ENCODE measurements around the gene PIWIL1.

GRCh38 chr12:130401703-130402102 lies 64.0 kb downstream of the PIWIL1 start:
- TF ChIP-seq POLR2A (IDR thresholded peaks at IDR 0.05; ENCODE audit: low read depth, low read length), result no peak
- TF ChIP-seq CTCF (conservative IDR thresholded peaks at IDR 0.05; ENCODE audit: low read depth, low read length), result no peak
- TF ChIP-seq CEBPB (IDR thresholded peaks at IDR 0.05; ENCODE audit: low read depth, low read length), result no peak
- no peak for TF ChIP-seq BHLHE40 (IDR thresholded peaks at IDR 0.05; ENCODE audit: low read depth, low read length)
- TF ChIP-seq MXI1 (IDR thresholded peaks at IDR 0.05; ENCODE audit: borderline replicate concordance, low read depth, low read length), result no peak
- TF ChIP-seq FOS (IDR thresholded peaks at IDR 0.05; ENCODE audit: low read depth, low read length), result no peak
- TF ChIP-seq USF2 (IDR thresholded peaks at IDR 0.05; ENCODE audit: low read depth, low read length), result no peak

All from IMR-90 (cell line).